SH-SY5Y (cell line): ENCODE data around the gene RHPN2.

Experiments used
- GATA2 ChIP-seq: IDR thresholded peaks from 2 replicates; pipeline ENCODE4 v1.6.1; 2011; ENCODE audit warnings: mild to moderate bottlenecking, low read depth, low read length
- GATA3 ChIP-seq: IDR thresholded peaks from 2 replicates; pipeline ENCODE4 v1.6.1; 2011; ENCODE audit warnings: low read depth, mild to moderate bottlenecking, low read length, moderate library complexity

DNA sequence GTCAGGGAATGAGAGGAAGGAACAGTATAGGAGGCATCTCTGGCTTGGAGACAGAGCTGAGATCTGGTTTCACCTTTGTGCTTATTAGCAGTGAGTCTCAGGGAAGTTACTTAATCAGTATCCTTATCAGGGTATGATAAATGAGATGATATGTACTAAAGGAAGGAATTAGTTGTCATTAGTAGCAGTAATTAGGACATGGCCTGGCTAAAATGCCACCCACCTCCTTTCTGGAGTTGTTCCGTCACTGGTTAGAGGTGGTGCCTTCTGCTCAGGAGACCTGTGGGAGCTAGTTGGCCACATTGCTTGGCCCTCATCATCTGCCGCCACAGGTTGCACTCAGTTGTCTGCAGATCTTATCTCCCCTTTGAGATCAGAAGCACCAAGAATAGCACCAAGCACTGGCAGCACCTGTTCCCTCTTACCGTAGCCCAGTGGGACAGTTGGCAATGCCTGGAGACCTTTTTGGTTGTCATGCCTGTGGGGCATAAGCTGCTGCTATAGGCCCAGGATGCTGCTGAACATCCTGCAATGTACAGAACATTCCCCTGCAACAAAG is 21.0 kb upstream of the RHPN2 start:
- TF ChIP-seq GATA2, result no peak
- no peak for TF ChIP-seq GATA3
